ENCODE results near the gene SLCO1C1.
"Not testable (repeated sequence)": the region's sequence is repeated elsewhere in the genome, so short reads cannot be mapped to it uniquely, and the experiment has no call there.

The SLCO1C1 gene, protein sequence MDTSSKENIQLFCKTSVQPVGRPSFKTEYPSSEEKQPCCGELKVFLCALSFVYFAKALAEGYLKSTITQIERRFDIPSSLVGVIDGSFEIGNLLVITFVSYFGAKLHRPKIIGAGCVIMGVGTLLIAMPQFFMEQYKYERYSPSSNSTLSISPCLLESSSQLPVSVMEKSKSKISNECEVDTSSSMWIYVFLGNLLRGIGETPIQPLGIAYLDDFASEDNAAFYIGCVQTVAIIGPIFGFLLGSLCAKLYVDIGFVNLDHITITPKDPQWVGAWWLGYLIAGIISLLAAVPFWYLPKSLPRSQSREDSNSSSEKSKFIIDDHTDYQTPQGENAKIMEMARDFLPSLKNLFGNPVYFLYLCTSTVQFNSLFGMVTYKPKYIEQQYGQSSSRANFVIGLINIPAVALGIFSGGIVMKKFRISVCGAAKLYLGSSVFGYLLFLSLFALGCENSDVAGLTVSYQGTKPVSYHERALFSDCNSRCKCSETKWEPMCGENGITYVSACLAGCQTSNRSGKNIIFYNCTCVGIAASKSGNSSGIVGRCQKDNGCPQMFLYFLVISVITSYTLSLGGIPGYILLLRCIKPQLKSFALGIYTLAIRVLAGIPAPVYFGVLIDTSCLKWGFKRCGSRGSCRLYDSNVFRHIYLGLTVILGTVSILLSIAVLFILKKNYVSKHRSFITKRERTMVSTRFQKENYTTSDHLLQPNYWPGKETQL

DNA sequence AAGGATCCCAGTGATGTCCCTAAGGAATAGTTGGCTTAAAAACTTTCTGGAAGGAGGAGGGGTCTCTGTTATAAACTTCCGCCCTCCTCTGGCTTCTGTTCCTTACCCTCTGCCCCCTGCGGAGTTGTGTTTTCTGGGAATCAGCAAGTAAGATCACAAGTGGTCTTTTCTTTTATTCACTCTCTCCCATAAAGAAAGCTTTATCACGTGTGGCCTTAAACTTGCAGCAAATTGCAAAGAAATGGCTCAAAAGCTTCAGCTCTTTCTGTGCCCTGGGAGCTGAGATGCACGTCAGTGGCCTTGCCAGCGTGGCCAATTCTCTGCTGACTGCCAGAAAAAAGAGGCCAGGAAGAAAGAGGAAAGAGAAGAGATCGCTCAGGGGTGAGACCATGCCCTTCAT lies at the start of gene SLCO1C1:
Gene SLCO1C1, plus strand, starts transcription at position 101 of the 400 bp plus-strand sequence. CDS start 4,245 bp downstream, outside the sequence.
- no peak for DNase-seq (ENCODE audit: low spot score)

- DNase-seq (ENCODE audit: low spot score): peak; percentile 58
Observed at GRCh38 chr12:20646239-20646827, 48.8 kb upstream of the SLCO1C1 start.

- no peak for DNase-seq (ENCODE audit: low spot score)
Observed at GRCh38 chr12:20653871-20654270, 41.3 kb upstream of the SLCO1C1 start.

DNA sequence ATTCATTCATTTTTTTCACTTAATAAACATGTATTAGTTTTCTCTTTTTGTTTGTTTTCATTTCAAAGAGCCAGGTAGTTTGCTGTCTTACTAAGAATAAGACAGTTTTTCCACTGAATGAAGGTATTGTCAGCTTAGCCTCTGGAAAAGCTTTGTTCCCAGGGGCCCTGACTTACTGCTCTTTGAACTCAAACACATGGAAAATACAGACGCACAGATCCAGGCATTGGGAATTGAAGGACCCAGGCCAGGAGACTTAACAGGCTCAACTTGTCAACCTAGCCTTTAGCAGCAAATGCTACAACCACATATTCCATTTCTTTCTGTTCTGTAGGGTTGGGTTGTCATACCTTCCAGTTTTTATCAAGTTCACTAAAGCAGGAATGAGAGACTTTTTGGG lies 38.5 kb upstream of the SLCO1C1 start:
- DNase-seq (ENCODE audit: low spot score): no peak

DNA sequence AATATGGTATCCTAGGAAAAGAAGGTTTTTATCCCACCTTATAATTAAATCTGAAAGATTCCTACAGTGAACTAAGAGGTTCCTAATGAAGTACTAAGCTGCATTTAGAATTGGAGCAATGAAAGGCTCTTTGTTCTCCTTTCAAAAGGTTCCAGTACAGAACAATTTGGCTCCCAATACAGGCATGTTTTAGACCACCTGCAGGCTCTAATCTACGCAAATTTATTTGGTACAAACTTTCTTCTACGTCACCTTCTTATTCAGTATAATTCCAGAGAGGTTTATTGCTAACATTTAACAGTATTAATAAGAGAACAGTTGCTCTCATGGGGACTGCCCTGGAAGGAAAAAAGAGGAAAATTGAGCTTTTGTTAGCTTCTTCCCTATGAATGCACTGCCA lies 37.6 kb upstream of the SLCO1C1 start:
- DNase-seq (ENCODE audit: low spot score): no peak

DNA sequence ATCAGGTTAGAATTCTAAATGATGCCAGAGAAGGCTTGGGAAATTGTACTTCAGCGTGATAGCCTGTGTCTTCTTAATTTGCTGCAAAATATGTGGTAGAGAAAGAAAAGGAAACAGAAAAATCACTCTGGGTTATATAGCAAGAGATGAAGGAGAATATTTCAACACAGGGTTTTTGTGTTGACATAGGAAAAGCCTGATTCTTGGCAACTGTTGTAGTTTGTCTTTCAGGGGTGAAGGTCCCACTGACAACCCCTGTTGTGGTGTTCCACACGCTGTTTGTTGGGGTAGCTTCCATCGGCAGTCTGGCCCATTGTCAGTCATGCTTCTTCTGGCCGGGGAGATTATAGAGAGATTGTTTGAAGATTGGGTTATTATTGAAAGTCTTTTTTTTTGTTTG lies 13.8 kb upstream of the SLCO1C1 start:
- no peak for DNase-seq (ENCODE audit: low spot score)

DNA sequence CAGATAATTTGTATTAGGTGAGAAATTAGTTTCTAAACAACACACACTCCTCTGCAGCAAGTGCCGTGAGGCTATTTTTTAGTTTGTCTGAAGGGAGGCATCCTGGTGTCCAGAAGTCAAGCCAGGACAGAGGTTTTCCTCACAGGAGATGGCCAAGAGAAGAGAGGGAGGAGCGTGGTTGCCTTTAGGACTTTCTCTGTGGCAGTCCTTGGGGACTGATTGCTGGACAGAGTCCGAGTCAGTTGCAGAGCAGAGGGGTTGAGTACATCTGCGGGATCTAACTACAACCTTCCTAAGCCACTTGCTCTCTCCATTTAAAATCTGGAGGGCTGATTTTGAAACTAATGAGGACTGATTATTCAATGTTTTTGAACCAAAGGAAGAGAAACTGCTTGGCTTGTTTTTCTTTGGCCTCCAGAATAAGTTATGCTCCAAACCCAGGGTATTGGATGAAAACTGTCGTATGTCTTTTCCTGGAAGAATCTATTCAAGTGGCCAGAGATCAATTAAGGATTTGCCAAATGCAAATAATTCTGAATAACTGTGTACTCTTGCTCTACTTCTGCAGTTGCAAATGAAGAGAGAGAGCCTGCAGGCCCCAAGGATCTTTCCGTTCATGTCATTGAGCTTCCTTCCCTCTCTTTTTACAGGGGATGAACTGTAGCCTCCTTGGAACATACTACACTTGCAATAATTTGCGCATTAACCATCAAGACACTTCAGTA lies 1.2 kb downstream of the SLCO1C1 start:
- no peak for DNase-seq (ENCODE audit: low spot score)

- DNase-seq (ENCODE audit: low spot score): no peak
Observed at GRCh38 chr12:20701106-20701505, 6.0 kb downstream of the SLCO1C1 start.

DNA sequence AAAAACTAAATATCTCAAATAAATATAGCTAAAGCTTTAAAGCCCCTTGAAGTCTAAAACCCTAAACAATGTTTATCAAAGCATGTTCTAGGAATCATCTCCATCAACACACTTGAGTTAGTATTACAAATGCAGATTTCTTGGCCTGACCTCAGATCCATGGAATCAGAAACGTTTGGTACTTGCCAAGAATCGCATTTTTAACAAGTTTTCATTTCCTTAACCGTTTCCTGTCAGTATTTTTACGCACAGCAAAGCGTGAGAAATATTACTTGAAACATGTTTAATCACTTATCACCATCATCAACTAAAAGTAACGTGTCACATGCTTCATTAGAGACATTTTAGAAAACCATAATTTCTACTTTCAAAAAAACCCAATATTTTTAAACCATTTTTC lies 9.7 kb downstream of the SLCO1C1 start:
- no peak for DNase-seq (ENCODE audit: low spot score)

- DNase-seq (ENCODE audit: low spot score): no peak
Observed at GRCh38 chr12:20711846-20712245, 16.7 kb downstream of the SLCO1C1 start.

GRCh38 chr12:20716037-20716436 lies 20.9 kb downstream of the SLCO1C1 start:
- no peak for DNase-seq (ENCODE audit: low spot score)

- no peak for DNase-seq (ENCODE audit: low spot score)
Observed at GRCh38 chr12:20716985-20717384, 21.9 kb downstream of the SLCO1C1 start.

DNA sequence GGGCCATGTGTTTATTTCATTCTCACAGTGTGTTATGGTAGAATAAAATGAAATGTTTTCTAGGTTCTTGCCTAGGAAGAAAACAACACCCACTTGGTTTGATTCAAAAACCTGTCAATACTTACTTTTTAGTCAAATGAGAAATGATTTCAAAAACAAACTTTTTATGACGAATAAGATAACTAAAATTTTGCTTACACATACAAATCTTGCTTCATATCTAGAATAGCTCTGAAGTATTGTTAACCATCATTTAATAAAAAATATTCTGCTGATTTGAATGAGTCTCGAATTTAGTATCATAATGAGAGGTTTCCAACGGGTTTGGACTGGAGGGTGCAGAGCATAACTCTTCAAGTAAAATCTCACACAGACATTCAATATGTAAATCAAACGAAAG lies 23.2 kb downstream of the SLCO1C1 start:
- no peak for DNase-seq (ENCODE audit: low spot score)

- DNase-seq (ENCODE audit: low spot score): no peak
Observed at GRCh38 chr12:20722142-20722541, 27.0 kb downstream of the SLCO1C1 start.

- no peak for DNase-seq (ENCODE audit: low spot score)
Observed at GRCh38 chr12:20731274-20731673, 36.1 kb downstream of the SLCO1C1 start.

- no peak for DNase-seq (ENCODE audit: low spot score)
Observed at GRCh38 chr12:20740972-20741371, 45.8 kb downstream of the SLCO1C1 start.

DNA sequence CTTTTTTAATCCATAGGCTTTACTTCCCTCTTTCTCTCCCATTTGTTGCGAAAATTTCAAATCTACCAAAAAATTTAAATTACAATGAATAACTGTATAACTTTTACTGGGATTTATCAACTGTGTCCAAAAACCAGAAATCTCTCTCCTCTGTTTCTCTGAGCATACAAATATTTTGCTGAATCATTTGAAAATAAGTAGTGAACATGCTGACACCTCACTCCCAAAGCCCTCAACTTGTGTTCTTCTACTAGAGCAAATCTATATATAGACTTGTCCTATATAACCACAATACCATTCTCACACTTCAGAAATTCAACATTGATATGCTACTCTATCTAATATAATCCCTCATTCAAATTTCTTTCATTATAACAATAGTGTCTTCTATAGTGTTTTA lies 53.1 kb downstream of the SLCO1C1 start:
- DNase-seq (ENCODE audit: low spot score): no peak

GRCh38 chr12:20751046-20751445 lies 55.9 kb downstream of the SLCO1C1 start:
- no peak for DNase-seq (ENCODE audit: low spot score)

DNA sequence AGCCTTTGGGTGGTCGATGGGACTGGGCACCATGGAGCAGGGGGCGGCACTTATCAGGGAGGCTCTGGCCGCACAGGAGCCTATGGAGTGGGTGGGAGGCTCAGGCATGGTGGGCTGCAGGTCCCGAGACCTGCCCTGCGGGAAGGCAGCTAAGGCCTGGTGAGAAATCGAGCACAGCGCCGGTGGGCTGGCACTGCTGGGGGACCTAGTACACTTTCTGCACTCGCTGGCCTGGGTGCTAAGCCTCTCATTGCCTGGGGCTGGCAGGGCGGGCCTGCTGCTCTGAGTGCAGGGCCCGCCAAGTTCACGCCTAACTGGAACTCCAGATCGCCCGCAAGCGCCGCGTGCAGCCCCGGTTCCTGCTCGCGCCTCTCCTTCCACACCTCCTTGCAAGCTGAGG lies 82.3 kb downstream of the SLCO1C1 start:
- no peak for DNase-seq (ENCODE audit: low spot score)

GRCh38 chr12:20778969-20779368 lies 83.8 kb downstream of the SLCO1C1 start:
- no peak for DNase-seq (ENCODE audit: low spot score)

GRCh38 chr12:20779971-20780370 lies 84.8 kb downstream of the SLCO1C1 start:
- DNase-seq (ENCODE audit: low spot score): not testable (repeated sequence)

DNA sequence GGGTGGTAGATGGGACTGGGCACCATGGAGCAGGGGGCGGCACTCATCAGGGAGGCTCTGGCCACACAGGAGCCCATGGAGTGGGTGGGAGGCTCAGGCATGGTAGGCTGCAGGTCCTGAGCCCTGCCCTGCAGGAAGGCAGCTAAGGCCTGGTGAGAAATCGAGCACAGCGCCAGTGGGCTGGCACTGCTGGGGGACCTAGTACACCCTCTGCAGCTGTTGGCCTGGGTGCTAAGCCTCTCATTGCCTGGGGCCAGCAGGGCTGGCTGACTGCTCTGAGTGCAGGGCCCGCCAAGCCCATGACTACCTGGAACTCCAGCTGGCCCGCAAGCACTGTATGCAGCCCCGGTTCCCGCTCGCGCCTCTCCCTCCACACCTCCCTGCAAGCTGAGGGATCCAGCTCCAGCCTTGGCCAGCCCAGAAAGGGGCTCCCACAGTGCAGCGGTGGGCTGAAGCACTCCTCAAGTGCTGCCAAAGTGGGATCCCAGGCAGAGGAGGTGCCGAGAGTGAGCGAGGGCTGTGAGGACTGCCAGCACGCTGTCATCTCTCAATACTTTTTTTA lies 88.7 kb downstream of the SLCO1C1 start:
- not testable (repeated sequence) for DNase-seq (ENCODE audit: low spot score)
